ENCODE results near the gene HOXA2.

Gene HOXA2

GRCh38 chr7:27111042-27111750 is 8.7 kb upstream of the HOXA2 start:
- H3K4me3 ChIP-seq (ENCODE audit: control insufficient read depth, low read depth, low read length), result no peak overlapping the region
- no peak for TF ChIP-seq CTCF (IDR thresholded peaks at IDR 0.05; ENCODE audit: control insufficient read depth, insufficient read depth, low read depth, low read length, missing control alignments)
- no peak for DNase-seq (ENCODE audit: low read depth)

- H3K4me3 ChIP-seq (ENCODE audit: control insufficient read depth, low read depth, low read length), result no peak overlapping the region
- TF ChIP-seq CTCF (IDR thresholded peaks at IDR 0.05; ENCODE audit: control insufficient read depth, insufficient read depth, low read depth, low read length, missing control alignments), result no peak
- DNase-seq (ENCODE audit: low read depth), result no peak
Measured at GRCh38 chr7:27110186-27111031, 7.9 kb upstream of the HOXA2 start.

- TF ChIP-seq CTCF (IDR thresholded peaks at IDR 0.05; ENCODE audit: control insufficient read depth, insufficient read depth, low read depth, low read length, missing control alignments), result no peak
- H3K4me3 ChIP-seq (ENCODE audit: control insufficient read depth, low read depth, low read length), result no peak overlapping the region
- no peak for DNase-seq (ENCODE audit: low read depth)
Measured at GRCh38 chr7:27109466-27110185, 7.1 kb upstream of the HOXA2 start.

GRCh38 chr7:27108390-27109127 is 6.1 kb upstream of the HOXA2 start:
- H3K4me3 ChIP-seq (ENCODE audit: control insufficient read depth, low read depth, low read length), result no peak overlapping the region
- TF ChIP-seq CTCF (IDR thresholded peaks at IDR 0.05; ENCODE audit: control insufficient read depth, insufficient read depth, low read depth, low read length, missing control alignments), result no peak
- DNase-seq (ENCODE audit: low read depth), result no peak

GRCh38 chr7:27107391-27108381 is 5.2 kb upstream of the HOXA2 start:
- H3K4me3 ChIP-seq (ENCODE audit: control insufficient read depth, low read depth, low read length), result no peak overlapping the region
- no peak for TF ChIP-seq CTCF (IDR thresholded peaks at IDR 0.05; ENCODE audit: control insufficient read depth, insufficient read depth, low read depth, low read length, missing control alignments)
- no peak for DNase-seq (ENCODE audit: low read depth)
